HS-5 (cell line): ENCODE data around the gene NUDT5.
"Not testable (repeated sequence)": the region's sequence is repeated elsewhere in the genome, so short reads cannot be mapped to it uniquely, and the experiment has no call there.

Experiments
- DNase-seq: peaks from one replicate; pipeline ENCODE4 v3.0.0-alpha.2; 2012; ENCODE audit warnings: low read depth

The NUDT5 gene

GRCh38 chr10:12205082-12205481, 9.4 kb upstream of the NUDT5 start:
- no peak for DNase-seq

GRCh38 chr10:12202226-12202625, 6.5 kb upstream of the NUDT5 start:
- DNase-seq, result no peak

- no peak for DNase-seq
These were observed 5.9 kb upstream of the NUDT5 start for GRCh38 chr10:12201543-12201942.

- DNase-seq, result no peak
These were observed 5.2 kb upstream of the NUDT5 start for GRCh38 chr10:12200850-12201249.

GRCh38 chr10:12198156-12198555, 2.5 kb upstream of the NUDT5 start:
- no peak for DNase-seq

- DNase-seq, result no peak
These were observed 980 bp upstream of the NUDT5 start for GRCh38 chr10:12196531-12197211.

GRCh38 chr10:12195281-12195602, 449 bp downstream of the NUDT5 start:
- DNase-seq, result no peak

- no peak for DNase-seq
These were observed 879 bp downstream of the NUDT5 start for GRCh38 chr10:12194752-12195271.

GRCh38 chr10:12193193-12193592, 2.5 kb downstream of the NUDT5 start:
- DNase-seq, result no peak

- DNase-seq, result no peak
These were observed 4.0 kb downstream of the NUDT5 start for GRCh38 chr10:12191715-12192114.

GRCh38 chr10:12189426-12189825, 6.3 kb downstream of the NUDT5 start:
- DNase-seq, result no peak

- DNase-seq, result no peak
These were observed 7.0 kb downstream of the NUDT5 start for GRCh38 chr10:12188656-12189055.

- DNase-seq, result no peak
These were observed 8.3 kb downstream of the NUDT5 start for GRCh38 chr10:12187321-12187905.

GRCh38 chr10:12186323-12186722, 9.4 kb downstream of the NUDT5 start:
- no peak for DNase-seq

GRCh38 chr10:12184165-12184564, 11.5 kb downstream of the NUDT5 start:
- DNase-seq, result no peak

- no peak for DNase-seq
These were observed 14.5 kb downstream of the NUDT5 start for GRCh38 chr10:12181065-12181775.

GRCh38 chr10:12180221-12180974, 15.3 kb downstream of the NUDT5 start:
- no peak for DNase-seq

- DNase-seq, result no peak
These were observed 16.0 kb downstream of the NUDT5 start for GRCh38 chr10:12179606-12180170.

- peak; percentile 25 for DNase-seq
These were observed 18.0 kb downstream of the NUDT5 start for GRCh38 chr10:12177642-12178041.

GRCh38 chr10:12171512-12171911, 24.2 kb downstream of the NUDT5 start:
- DNase-seq, result not testable (repeated sequence)

GRCh38 chr10:12165999-12166775, 29.5 kb downstream of the NUDT5 start:
- DNase-seq, result no peak
